HG03571 (cell line): ENCODE data around the gene DPP4.
"Not testable (repeated sequence)": the region's sequence is repeated elsewhere in the genome, so short reads cannot be mapped to it uniquely, and the experiment has no call there.

Source experiments
- ATAC-seq: cut with Tn5 transposase; IDR thresholded peaks from one replicate; pipeline ENCODE4 v1.9.1; 2021; ENCODE audit not compliant: unreplicated experiment

DPP4 gene

GRCh38 chr2:161991991-161992390 lies 82.0 kb downstream of the DPP4 start:
- ATAC-seq = no peak

GRCh38 chr2:161990741-161991140 lies 83.3 kb downstream of the DPP4 start:
- ATAC-seq = no peak

GRCh38 chr2:161990036-161990435 lies 84.0 kb downstream of the DPP4 start:
- no peak for ATAC-seq

- ATAC-seq = peak; percentile 62
Observed at GRCh38 chr2:161988589-161988988, 85.4 kb downstream of the DPP4 start.

- no peak for ATAC-seq
Observed at GRCh38 chr2:161987311-161987710, 86.7 kb downstream of the DPP4 start.

- ATAC-seq = no peak
Observed at GRCh38 chr2:161983866-161984265, 90.1 kb downstream of the DPP4 start.

GRCh38 chr2:161983331-161983651 lies 90.7 kb downstream of the DPP4 start:
- ATAC-seq = no peak

- no peak for ATAC-seq
Observed at GRCh38 chr2:161982548-161983330, 91.3 kb downstream of the DPP4 start.

GRCh38 chr2:161981679-161982250 lies 92.2 kb downstream of the DPP4 start:
- ATAC-seq = no peak

GRCh38 chr2:161980976-161981375 lies 93.0 kb downstream of the DPP4 start:
- no peak for ATAC-seq

- ATAC-seq = no peak
Observed at GRCh38 chr2:161979490-161979889, 94.5 kb downstream of the DPP4 start.

GRCh38 chr2:161977926-161978325 lies 96.1 kb downstream of the DPP4 start:
- not testable (repeated sequence) for ATAC-seq

- no peak for ATAC-seq
Observed at GRCh38 chr2:161976917-161977316, 97.1 kb downstream of the DPP4 start.

- no peak for ATAC-seq
Observed at GRCh38 chr2:161976295-161976694, 97.7 kb downstream of the DPP4 start.

GRCh38 chr2:161975813-161976160 lies 98.2 kb downstream of the DPP4 start:
- ATAC-seq = no peak

- ATAC-seq = no peak
Observed at GRCh38 chr2:161975062-161975812, 98.8 kb downstream of the DPP4 start.

- ATAC-seq = no peak
Observed at GRCh38 chr2:161974461-161974860, 99.6 kb downstream of the DPP4 start.

- ATAC-seq = no peak
Observed at GRCh38 chr2:161972866-161973265, 101.1 kb downstream of the DPP4 start.

- no peak for ATAC-seq
Observed at GRCh38 chr2:161972232-161972631, 101.8 kb downstream of the DPP4 start.

- no peak for ATAC-seq
Observed at GRCh38 chr2:161971551-161971950, 102.5 kb downstream of the DPP4 start.

- ATAC-seq = no peak
Observed at GRCh38 chr2:161969159-161969558, 104.9 kb downstream of the DPP4 start.

GRCh38 chr2:161965994-161966393 lies 108.0 kb downstream of the DPP4 start:
- ATAC-seq = no peak
